ENCODE measurements around the gene ABCC6.
"Not testable (repeated sequence)": the region's sequence is repeated elsewhere in the genome, so short reads cannot be mapped to it uniquely, and the experiment has no call there.

GRCh38 chr16:16268185-16268808 is 45.0 kb upstream of the ABCC6 start:
- TF ChIP-seq POLR2AphosphoS5, POLR2A (IDR thresholded peaks at IDR 0.05; ENCODE audit: low read depth, low read length): not testable (repeated sequence)
